WTC11 (cell line): ENCODE measurements around the gene APOBEC3G.
"Not testable (repeated sequence)": the region's sequence is repeated elsewhere in the genome, so short reads cannot be mapped to it uniquely, and the experiment has no call there.

Experiments used
- CREM ChIP-seq: sonication (generic); formaldehyde crosslinking; IDR thresholded peaks from 2 replicates; pipeline ENCODE4 v1.8.1; 2022; ENCODE audit warnings: mild to moderate bottlenecking, missing genetic modification reagents, moderate library complexity
- FOXP1 ChIP-seq: sonication (generic); formaldehyde crosslinking; IDR thresholded peaks from 2 replicates; pipeline ENCODE4 v1.8.0; 2022; ENCODE audit warnings: missing genetic modification reagents, mild to moderate bottlenecking, moderate library complexity, borderline replicate concordance
- JAZF1 ChIP-seq: fragments of 250-450 bp; sonication (Bioruptor Pico); IDR thresholded peaks from 2 replicates; pipeline ENCODE4 v1.9.0; 2021; ENCODE audit warnings: moderate library complexity, mild to moderate bottlenecking, inconsistent platforms
- KAT7 ChIP-seq: sonication (generic); formaldehyde crosslinking; IDR thresholded peaks from 2 replicates; pipeline ENCODE4 v1.8.1; 2023; ENCODE audit warnings: missing genetic modification reagents, mild to moderate bottlenecking, borderline replicate concordance
- RORB ChIP-seq: fragments of 250-450 bp; sonication (Bioruptor Pico); IDR thresholded peaks from 2 replicates; pipeline ENCODE4 v1.9.0; 2021; ENCODE audit warnings: mild to moderate bottlenecking
- TEAD1 ChIP-seq: sonication (generic); formaldehyde crosslinking; IDR thresholded peaks from 2 replicates; pipeline ENCODE4 v1.8.0; 2022; ENCODE audit warnings: mild to moderate bottlenecking, missing genetic modification reagents
- ZNF416 ChIP-seq: fragments of 250-450 bp; sonication (Bioruptor Pico); IDR thresholded peaks from 2 replicates; pipeline ENCODE4 v1.9.0; 2021; ENCODE audit warnings: mild to moderate bottlenecking, inconsistent platforms
- TF ChIP-seq, protein P1 (sequence below): sonication (generic); formaldehyde crosslinking; conservative IDR thresholded peaks from 2 replicates; pipeline ENCODE4 v1.8.1; 2022; ENCODE audit warnings: mild to moderate bottlenecking, missing genetic modification reagents
- TF ChIP-seq, protein P2 (sequence below): sonication (generic); formaldehyde crosslinking; IDR thresholded peaks from 2 replicates; pipeline ENCODE4 v1.8.1; 2023; ENCODE audit warnings: mild to moderate bottlenecking, missing genetic modification reagents, moderate library complexity
- TF ChIP-seq, protein P3 (sequence below): fragments of 250-450 bp; sonication (Bioruptor Pico); IDR thresholded peaks from 2 replicates; pipeline ENCODE4 v1.9.0; 2021; ENCODE audit warnings: mild to moderate bottlenecking, borderline replicate concordance
- TF ChIP-seq, protein P4 (sequence below): fragments of 200-600 bp; IDR thresholded peaks from 2 replicates; pipeline ENCODE4 v1.8.0; 2022; ENCODE audit warnings: antibody characterized with exemption
- TF ChIP-seq, protein P5 (sequence below): sonication (generic); formaldehyde crosslinking; IDR thresholded peaks from 2 replicates; pipeline ENCODE4 v1.8.0; 2023; ENCODE audit warnings: missing genetic modification reagents

DNA sequence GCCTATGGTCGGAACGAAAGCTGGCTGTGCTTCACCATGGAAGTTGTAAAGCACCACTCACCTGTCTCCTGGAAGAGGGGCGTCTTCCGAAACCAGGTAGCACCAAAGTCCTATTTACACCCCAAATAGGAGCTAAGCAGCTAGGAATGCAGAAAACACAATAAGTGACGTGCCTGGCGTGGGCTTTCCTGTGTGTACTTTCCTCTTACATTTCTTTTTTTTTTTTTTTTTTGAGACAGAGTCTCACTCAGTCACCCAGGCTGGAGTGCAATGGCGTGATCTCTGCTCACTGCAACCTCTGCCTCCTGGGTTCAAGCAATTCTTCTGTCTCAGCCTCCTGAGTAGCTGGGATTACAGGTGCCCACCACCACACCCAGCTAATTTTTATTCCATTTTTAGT, 27.6 kb upstream of the APOBEC3G start:
- TF ChIP-seq, protein P1, sequence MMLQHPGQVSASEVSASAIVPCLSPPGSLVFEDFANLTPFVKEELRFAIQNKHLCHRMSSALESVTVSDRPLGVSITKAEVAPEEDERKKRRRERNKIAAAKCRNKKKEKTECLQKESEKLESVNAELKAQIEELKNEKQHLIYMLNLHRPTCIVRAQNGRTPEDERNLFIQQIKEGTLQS (CRISPR knock-in tag): not testable (repeated sequence)
- not testable (repeated sequence) for TF ChIP-seq FOXP1, JAZF1, RORB, ZNF416, TEAD1, KAT7, CREM (CRISPR knock-in tag)
- TF ChIP-seq, protein P2, sequence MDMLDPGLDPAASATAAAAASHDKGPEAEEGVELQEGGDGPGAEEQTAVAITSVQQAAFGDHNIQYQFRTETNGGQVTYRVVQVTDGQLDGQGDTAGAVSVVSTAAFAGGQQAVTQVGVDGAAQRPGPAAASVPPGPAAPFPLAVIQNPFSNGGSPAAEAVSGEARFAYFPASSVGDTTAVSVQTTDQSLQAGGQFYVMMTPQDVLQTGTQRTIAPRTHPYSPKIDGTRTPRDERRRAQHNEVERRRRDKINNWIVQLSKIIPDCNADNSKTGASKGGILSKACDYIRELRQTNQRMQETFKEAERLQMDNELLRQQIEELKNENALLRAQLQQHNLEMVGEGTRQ (CRISPR knock-in tag): not testable (repeated sequence)
- TF ChIP-seq, protein P3, sequence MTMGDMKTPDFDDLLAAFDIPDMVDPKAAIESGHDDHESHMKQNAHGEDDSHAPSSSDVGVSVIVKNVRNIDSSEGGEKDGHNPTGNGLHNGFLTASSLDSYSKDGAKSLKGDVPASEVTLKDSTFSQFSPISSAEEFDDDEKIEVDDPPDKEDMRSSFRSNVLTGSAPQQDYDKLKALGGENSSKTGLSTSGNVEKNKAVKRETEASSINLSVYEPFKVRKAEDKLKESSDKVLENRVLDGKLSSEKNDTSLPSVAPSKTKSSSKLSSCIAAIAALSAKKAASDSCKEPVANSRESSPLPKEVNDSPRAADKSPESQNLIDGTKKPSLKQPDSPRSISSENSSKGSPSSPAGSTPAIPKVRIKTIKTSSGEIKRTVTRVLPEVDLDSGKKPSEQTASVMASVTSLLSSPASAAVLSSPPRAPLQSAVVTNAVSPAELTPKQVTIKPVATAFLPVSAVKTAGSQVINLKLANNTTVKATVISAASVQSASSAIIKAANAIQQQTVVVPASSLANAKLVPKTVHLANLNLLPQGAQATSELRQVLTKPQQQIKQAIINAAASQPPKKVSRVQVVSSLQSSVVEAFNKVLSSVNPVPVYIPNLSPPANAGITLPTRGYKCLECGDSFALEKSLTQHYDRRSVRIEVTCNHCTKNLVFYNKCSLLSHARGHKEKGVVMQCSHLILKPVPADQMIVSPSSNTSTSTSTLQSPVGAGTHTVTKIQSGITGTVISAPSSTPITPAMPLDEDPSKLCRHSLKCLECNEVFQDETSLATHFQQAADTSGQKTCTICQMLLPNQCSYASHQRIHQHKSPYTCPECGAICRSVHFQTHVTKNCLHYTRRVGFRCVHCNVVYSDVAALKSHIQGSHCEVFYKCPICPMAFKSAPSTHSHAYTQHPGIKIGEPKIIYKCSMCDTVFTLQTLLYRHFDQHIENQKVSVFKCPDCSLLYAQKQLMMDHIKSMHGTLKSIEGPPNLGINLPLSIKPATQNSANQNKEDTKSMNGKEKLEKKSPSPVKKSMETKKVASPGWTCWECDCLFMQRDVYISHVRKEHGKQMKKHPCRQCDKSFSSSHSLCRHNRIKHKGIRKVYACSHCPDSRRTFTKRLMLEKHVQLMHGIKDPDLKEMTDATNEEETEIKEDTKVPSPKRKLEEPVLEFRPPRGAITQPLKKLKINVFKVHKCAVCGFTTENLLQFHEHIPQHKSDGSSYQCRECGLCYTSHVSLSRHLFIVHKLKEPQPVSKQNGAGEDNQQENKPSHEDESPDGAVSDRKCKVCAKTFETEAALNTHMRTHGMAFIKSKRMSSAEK (CRISPR knock-in tag): not testable (repeated sequence)
- TF ChIP-seq, protein P4, sequence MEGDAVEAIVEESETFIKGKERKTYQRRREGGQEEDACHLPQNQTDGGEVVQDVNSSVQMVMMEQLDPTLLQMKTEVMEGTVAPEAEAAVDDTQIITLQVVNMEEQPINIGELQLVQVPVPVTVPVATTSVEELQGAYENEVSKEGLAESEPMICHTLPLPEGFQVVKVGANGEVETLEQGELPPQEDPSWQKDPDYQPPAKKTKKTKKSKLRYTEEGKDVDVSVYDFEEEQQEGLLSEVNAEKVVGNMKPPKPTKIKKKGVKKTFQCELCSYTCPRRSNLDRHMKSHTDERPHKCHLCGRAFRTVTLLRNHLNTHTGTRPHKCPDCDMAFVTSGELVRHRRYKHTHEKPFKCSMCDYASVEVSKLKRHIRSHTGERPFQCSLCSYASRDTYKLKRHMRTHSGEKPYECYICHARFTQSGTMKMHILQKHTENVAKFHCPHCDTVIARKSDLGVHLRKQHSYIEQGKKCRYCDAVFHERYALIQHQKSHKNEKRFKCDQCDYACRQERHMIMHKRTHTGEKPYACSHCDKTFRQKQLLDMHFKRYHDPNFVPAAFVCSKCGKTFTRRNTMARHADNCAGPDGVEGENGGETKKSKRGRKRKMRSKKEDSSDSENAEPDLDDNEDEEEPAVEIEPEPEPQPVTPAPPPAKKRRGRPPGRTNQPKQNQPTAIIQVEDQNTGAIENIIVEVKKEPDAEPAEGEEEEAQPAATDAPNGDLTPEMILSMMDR: not testable (repeated sequence)
- TF ChIP-seq, protein P5, sequence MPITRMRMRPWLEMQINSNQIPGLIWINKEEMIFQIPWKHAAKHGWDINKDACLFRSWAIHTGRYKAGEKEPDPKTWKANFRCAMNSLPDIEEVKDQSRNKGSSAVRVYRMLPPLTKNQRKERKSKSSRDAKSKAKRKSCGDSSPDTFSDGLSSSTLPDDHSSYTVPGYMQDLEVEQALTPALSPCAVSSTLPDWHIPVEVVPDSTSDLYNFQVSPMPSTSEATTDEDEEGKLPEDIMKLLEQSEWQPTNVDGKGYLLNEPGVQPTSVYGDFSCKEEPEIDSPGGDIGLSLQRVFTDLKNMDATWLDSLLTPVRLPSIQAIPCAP (CRISPR knock-in tag): not testable (repeated sequence)
